ENCODE results near the gene GNG12. TPM values are rescaled to one million over a fixed set of nuclear protein-coding genes. Genes with fewer than 3 reads are reported as not detected.

The GNG12 gene
- total and polyA plus RNA-seq, 9 of the 15 experiments (the other 6 are each of a cell fraction or from before 2014, with no cell fraction given) = 2.6 to 6.0 (median 4.1) TPM

DNA sequence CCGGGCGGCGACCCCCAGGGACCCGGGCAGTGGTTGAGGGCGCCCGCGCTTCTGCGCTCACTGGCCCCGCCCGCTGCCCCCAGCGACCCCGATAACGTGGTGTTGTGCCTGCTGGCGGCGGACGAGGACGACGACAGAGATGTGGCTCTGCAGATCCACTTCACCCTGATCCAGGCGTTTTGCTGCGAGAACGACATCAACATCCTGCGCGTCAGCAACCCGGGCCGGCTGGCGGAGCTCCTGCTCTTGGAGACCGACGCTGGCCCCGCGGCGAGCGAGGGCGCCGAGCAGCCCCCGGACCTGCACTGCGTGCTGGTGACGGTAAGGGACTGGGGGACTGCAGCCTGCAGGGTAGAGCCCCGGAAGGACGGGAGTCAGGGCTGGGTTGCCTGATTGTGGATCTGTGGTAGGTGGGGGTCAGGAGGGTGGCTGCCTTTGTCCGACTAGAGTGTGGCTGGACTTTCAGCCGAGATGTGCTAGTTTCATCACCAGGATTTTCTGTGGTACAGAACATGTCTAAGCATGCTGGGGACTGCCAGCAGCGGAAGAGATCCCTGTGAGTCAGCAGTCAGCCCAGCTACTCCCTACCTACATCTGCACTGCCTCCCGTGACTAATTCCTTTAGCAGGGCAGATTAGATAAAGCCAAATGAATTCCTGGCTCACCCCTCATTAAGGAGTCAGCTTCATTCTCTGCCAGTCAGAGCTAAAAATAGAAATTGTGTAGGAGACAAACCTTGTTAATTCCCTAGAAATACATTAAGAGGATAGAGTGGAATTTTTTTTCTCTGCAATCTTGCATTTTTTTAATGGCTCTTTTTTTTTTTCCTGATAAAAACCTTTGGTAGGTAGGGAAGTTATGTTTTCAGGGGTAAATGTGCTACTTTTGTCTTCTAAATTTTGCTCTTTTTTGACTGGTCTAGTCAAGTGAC is 146.7 kb downstream of the GNG12 start (continued):
- TF ChIP-seq, protein P1, sequence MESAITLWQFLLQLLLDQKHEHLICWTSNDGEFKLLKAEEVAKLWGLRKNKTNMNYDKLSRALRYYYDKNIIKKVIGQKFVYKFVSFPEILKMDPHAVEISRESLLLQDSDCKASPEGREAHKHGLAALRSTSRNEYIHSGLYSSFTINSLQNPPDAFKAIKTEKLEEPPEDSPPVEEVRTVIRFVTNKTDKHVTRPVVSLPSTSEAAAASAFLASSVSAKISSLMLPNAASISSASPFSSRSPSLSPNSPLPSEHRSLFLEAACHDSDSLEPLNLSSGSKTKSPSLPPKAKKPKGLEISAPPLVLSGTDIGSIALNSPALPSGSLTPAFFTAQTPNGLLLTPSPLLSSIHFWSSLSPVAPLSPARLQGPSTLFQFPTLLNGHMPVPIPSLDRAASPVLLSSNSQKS (CRISPR knock-in tag; IDR thresholded peaks at IDR 0.05) = no peak
- TF ChIP-seq KLF13 (tag; IDR thresholded peaks at IDR 0.05; ENCODE audit: borderline replicate concordance, low read depth) (no peak), RFX1 (IDR thresholded peaks at IDR 0.05) (no peak), RBM25 (IDR thresholded peaks at IDR 0.05; ENCODE audit: low read depth, low read length, severe bottlenecking) (no peak), ZNF175 (CRISPR knock-in tag; IDR thresholded peaks at IDR 0.05; ENCODE audit: low read depth) (peak; percentile 77; the same call in 1 of the 2 replicates), TAF15 (IDR thresholded peaks at IDR 0.05; ENCODE audit: low read depth, low read length) (no peak), CLOCK (CRISPR knock-in tag; IDR thresholded peaks at IDR 0.05; ENCODE audit: borderline replicate concordance) (no peak), BDP1 (IDR thresholded peaks at IDR 0.05; ENCODE audit: insufficient read depth, insufficient read length) (no peak), CTBP1 (IDR thresholded peaks at IDR 0.05; ENCODE audit: borderline replicate concordance) (peak; percentile 97), ZHX1 (conservative IDR thresholded peaks at IDR 0.05; ENCODE audit: low read length) (no peak), CHD1 (IDR thresholded peaks at IDR 0.05; ENCODE audit: low read length) (peak; percentile 86), ZNF239 (CRISPR knock-in tag; IDR thresholded peaks at IDR 0.05) (no peak), CBX1 (IDR thresholded peaks at IDR 0.05; ENCODE audit: low read depth) (no peak)
- TF ChIP-seq, protein P2, sequence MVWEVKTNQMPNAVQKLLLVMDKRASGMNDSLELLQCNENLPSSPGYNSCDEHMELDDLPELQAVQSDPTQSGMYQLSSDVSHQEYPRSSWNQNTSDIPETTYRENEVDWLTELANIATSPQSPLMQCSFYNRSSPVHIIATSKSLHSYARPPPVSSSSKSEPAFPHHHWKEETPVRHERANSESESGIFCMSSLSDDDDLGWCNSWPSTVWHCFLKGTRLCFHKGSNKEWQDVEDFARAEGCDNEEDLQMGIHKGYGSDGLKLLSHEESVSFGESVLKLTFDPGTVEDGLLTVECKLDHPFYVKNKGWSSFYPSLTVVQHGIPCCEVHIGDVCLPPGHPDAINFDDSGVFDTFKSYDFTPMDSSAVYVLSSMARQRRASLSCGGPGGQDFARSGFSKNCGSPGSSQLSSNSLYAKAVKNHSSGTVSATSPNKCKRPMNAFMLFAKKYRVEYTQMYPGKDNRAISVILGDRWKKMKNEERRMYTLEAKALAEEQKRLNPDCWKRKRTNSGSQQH (CRISPR knock-in tag; IDR thresholded peaks at IDR 0.05) = 0 out of 2 replicates have a peak, but pooled peaks have one; percentile 5
- TF ChIP-seq, protein P3, sequence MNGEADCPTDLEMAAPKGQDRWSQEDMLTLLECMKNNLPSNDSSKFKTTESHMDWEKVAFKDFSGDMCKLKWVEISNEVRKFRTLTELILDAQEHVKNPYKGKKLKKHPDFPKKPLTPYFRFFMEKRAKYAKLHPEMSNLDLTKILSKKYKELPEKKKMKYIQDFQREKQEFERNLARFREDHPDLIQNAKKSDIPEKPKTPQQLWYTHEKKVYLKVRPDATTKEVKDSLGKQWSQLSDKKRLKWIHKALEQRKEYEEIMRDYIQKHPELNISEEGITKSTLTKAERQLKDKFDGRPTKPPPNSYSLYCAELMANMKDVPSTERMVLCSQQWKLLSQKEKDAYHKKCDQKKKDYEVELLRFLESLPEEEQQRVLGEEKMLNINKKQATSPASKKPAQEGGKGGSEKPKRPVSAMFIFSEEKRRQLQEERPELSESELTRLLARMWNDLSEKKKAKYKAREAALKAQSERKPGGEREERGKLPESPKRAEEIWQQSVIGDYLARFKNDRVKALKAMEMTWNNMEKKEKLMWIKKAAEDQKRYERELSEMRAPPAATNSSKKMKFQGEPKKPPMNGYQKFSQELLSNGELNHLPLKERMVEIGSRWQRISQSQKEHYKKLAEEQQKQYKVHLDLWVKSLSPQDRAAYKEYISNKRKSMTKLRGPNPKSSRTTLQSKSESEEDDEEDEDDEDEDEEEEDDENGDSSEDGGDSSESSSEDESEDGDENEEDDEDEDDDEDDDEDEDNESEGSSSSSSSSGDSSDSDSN (IDR thresholded peaks at IDR 0.05; ENCODE audit: borderline replicate concordance in 1 of 2, low read depth in 2 of 2, low read length in 2 of 2) = peak; percentile 57 to 70; a peak in 1 of 4 replicates

All from K562 (cell line).